GM23338 (cell line): ENCODE results near the gene SELPLG. TPM values are rescaled to one million over a fixed set of nuclear protein-coding genes. Genes with fewer than 3 reads are reported as not detected.

Experiments
- ATAC-seq: fragments of 200-7000 bp; cut with Tn5 transposase; 3 replicates; pipeline ENCODE4 v1.9.1; 2020
- DNase-seq: peaks from one replicate; pipeline ENCODE4 v3.0.0-alpha.2; 2015; ENCODE audit warnings: low spot score
- H2AFZ ChIP-seq: fragments of 200-600 bp; sonication (generic); 2 replicates; pipeline ENCODE4 v1.8.0; 2016; ENCODE audit warnings: antibody characterized with exemption, mild to moderate bottlenecking, moderate library complexity
- H3F3A ChIP-seq: fragments of 200-600 bp; sonication (generic); replicated peaks from 2 replicates; pipeline ENCODE4 v1.8.0; 2017; ENCODE audit warnings: antibody characterized with exemption, mixed run types, low read depth
- H3K27ac ChIP-seq: fragments of 200-600 bp; sonication (generic); 2 replicates; pipeline ENCODE4 v1.6.1; 2016; ENCODE audit warnings: low read depth
- H3K27me3 ChIP-seq: fragments of 200-600 bp; sonication (generic); 2 replicates; pipeline ENCODE4 v1.8.0; 2016; ENCODE audit warnings: mild to moderate bottlenecking, mixed run types, moderate library complexity; ENCODE audit not compliant: insufficient read depth
- H3K36me3 ChIP-seq: fragments of 200-600 bp; sonication (generic); 2 replicates; pipeline ENCODE4 v1.8.0; 2016; ENCODE audit warnings: mild to moderate bottlenecking; ENCODE audit not compliant: insufficient read depth
- H3K4me1 ChIP-seq: fragments of 200-600 bp; sonication (generic); 2 replicates; pipeline ENCODE4 v1.8.0; 2016; ENCODE audit warnings: mild to moderate bottlenecking, moderate library complexity; ENCODE audit not compliant: insufficient read depth
- H3K4me2 ChIP-seq: fragments of 200-600 bp; sonication (generic); 2 replicates; pipeline ENCODE4 v1.7.1; 2017; ENCODE audit warnings: mixed run types
- H3K4me3 ChIP-seq: fragments of 200-600 bp; sonication (generic); 2 replicates; pipeline ENCODE4 v1.6.1; 2016; ENCODE audit warnings: mixed run types
- H3K79me2 ChIP-seq: fragments of 200-600 bp; sonication (generic); replicated peaks from 2 replicates; pipeline ENCODE4 v1.8.0; 2017; ENCODE audit warnings: mild to moderate bottlenecking; ENCODE audit not compliant: insufficient read depth
- H3K9me2 ChIP-seq: fragments of 200-600 bp; sonication (generic); 2 replicates; pipeline ENCODE4 v1.8.0; 2017; ENCODE audit not compliant: insufficient read depth
- H4K20me1 ChIP-seq: fragments of 200-600 bp; sonication (generic); replicated peaks from 2 replicates; pipeline ENCODE4 v1.8.0; 2017; ENCODE audit warnings: mild to moderate bottlenecking; ENCODE audit not compliant: insufficient read depth
- H3K27ac Mint-ChIP-seq: 2 replicates; pipeline ENCODE4 v1.8.0; 2020; ENCODE audit warnings: inconsistent platforms, mild to moderate bottlenecking, moderate library complexity, mixed read lengths
- H3K27me3 Mint-ChIP-seq: 3 replicates; pipeline ENCODE4 v1.8.0; 2022; ENCODE audit warnings: low read depth, mild to moderate bottlenecking, moderate library complexity, mixed read lengths, inconsistent platforms; ENCODE audit not compliant: insufficient read depth, poor library complexity
- H3K36me3 Mint-ChIP-seq: 3 replicates; pipeline ENCODE4 v1.8.0; 2021; ENCODE audit warnings: low read depth, mild to moderate bottlenecking, inconsistent platforms, moderate library complexity, mixed read lengths
- H3K4me1 Mint-ChIP-seq: 3 replicates; pipeline ENCODE4 v1.8.0; 2020; ENCODE audit warnings: mild to moderate bottlenecking, inconsistent platforms, mixed read lengths
- H3K4me3 Mint-ChIP-seq: 3 replicates; pipeline ENCODE4 v1.8.0; 2021; ENCODE audit warnings: moderate library complexity, mild to moderate bottlenecking, inconsistent platforms, mixed read lengths
- H3K9me3 Mint-ChIP-seq: 3 replicates; pipeline ENCODE4 v1.8.0; 2020; ENCODE audit warnings: moderate library complexity, mild to moderate bottlenecking, inconsistent platforms, mixed read lengths
- CREB1 ChIP-seq: fragments of 250-450 bp; sonication (Bioruptor Pico); IDR thresholded peaks from 2 replicates; pipeline ENCODE4 v1.5.0; 2020; ENCODE audit warnings: low read depth, mild to moderate bottlenecking, moderate library complexity
- CTCF ChIP-seq, 2 experiments: fragments of 200-600 bp in 1 of 2; sonication (generic) in 1 of 2; conservative IDR thresholded peaks; 2 replicates each; pipeline versions ENCODE4 v1.5.1 to v1.6.1; 2016 to 2017; ENCODE audit warnings: antibody characterized with exemption in 2 of 2, low read depth in 2 of 2, mild to moderate bottlenecking in 2 of 2, moderate library complexity in 1 of 2
- ETS1 ChIP-seq: IDR thresholded peaks from 2 replicates; pipeline ENCODE4 v1.6.1; 2016; ENCODE audit warnings: antibody characterized with exemption
- EZH2phosphoT487 ChIP-seq: fragments of 200-600 bp; sonication (generic); IDR thresholded peaks from one replicate; pipeline ENCODE4 v1.8.1; 2018; ENCODE audit warnings: antibody characterized with exemption; ENCODE audit not compliant: unreplicated experiment
- JUNB ChIP-seq: IDR thresholded peaks from one replicate; pipeline ENCODE4 v1.6.1; 2016; ENCODE audit warnings: antibody characterized with exemption; ENCODE audit not compliant: unreplicated experiment
- NANOG ChIP-seq: IDR thresholded peaks from 2 replicates; pipeline ENCODE4 v1.6.1; 2016; ENCODE audit warnings: antibody characterized with exemption, borderline replicate concordance
- POLR2AphosphoS5 ChIP-seq: IDR thresholded peaks from 2 replicates; pipeline ENCODE4 v1.6.1; 2016; ENCODE audit warnings: antibody characterized with exemption, low read depth
- REST ChIP-seq: IDR thresholded peaks from one replicate; pipeline ENCODE4 v1.6.1; 2018; ENCODE audit warnings: antibody characterized with exemption; ENCODE audit not compliant: unreplicated experiment
- STAT1 ChIP-seq: IDR thresholded peaks from one replicate; pipeline ENCODE4 v1.6.1; 2016; ENCODE audit warnings: antibody characterized with exemption; ENCODE audit not compliant: unreplicated experiment
- ZNF331 ChIP-seq: fragments of 250-450 bp; sonication (Bioruptor Pico); IDR thresholded peaks from 2 replicates; pipeline ENCODE4 v1.5.0; 2020; ENCODE audit warnings: low read depth, mild to moderate bottlenecking, moderate library complexity
- ZNF462 ChIP-seq: fragments of 250-450 bp; sonication (Bioruptor Pico); IDR thresholded peaks from 2 replicates; pipeline ENCODE4 v1.5.0; 2020; ENCODE audit warnings: mild to moderate bottlenecking, moderate library complexity
- polyA plus RNA-seq: library from polyadenylated mRNA; unstranded; fragments of >200 nt; fragmentation: Nextera tagmentation; extraction: Ambion mirVana; gene quantifications from 2 replicates; pipeline ENCODE4 v1.2.1, GENCODE V29; 2016
- total RNA-seq: library from RNA; depleted of rRNA; stranded (reverse); fragments of >200 nt; shearing (Covaris generic); gene quantifications from 2 replicates; pipeline ENCODE4 v1.2.3, GENCODE V29; 2014

Gene SELPLG
- total and polyA plus RNA-seq, 2 experiments from 2014 or later = 0.16 to 0.56 TPM

- no peak overlapping the region for H2AFZ ChIP-seq
- no peaks in the 10 kb centered on the region for H3K27me3 ChIP-seq
- Mint-ChIP-seq H3K4me3 (no peak overlapping the region), H3K36me3 (no peaks in the 10 kb centered on the region), H3K4me1 (peaks cover 19% of the 10 kb centered on the region), H3K27ac (no peak overlapping the region), H3K9me3 (no peaks in the 10 kb centered on the region), H3K27me3 (peaks cover 5% of the 10 kb centered on the region)
- no peak for TF ChIP-seq STAT1
- TF ChIP-seq JUNB = no peak
- TF ChIP-seq CREB1 (CRISPR knock-in tag) = no peak
- TF ChIP-seq EZH2phosphoT487 = no peak
- no peak for TF ChIP-seq NANOG
- no peak for TF ChIP-seq ETS1
- no peak for TF ChIP-seq CTCF (conservative IDR thresholded peaks at IDR 0.05; ENCODE audit: low read depth in 2 of 2)
- no peak for TF ChIP-seq ZNF462 (CRISPR knock-in tag)
- no peak for TF ChIP-seq ZNF331
- no peak for TF ChIP-seq REST
- TF ChIP-seq POLR2AphosphoS5 = no peak
- DNase-seq (no peak), ATAC-seq (no peak)
- no peak overlapping the region for H3K4me2 ChIP-seq
- no peaks in the 10 kb centered on the region for H4K20me1 ChIP-seq
- no peaks in the 10 kb centered on the region for H3F3A ChIP-seq
- H3K4me3 ChIP-seq = no peak overlapping the region
- no peaks in the 10 kb centered on the region for H3K79me2 ChIP-seq
- no peaks in the 10 kb centered on the region for H3K36me3 ChIP-seq
- H3K27ac ChIP-seq = no peak overlapping the region
- H3K4me1 ChIP-seq = no peaks in the 10 kb centered on the region; the same call in 1 of the 2 replicates
- no peaks in the 10 kb centered on the region for H3K9me2 ChIP-seq
These were observed 42.3 kb downstream of the SELPLG start for GRCh38 chr12:108591267-108591980.
